ENCODE data around the gene STARD9.
"Not testable (repeated sequence)": the region's sequence is repeated elsewhere in the genome, so short reads cannot be mapped to it uniquely, and the experiment has no call there.

The STARD9 gene

DNA sequence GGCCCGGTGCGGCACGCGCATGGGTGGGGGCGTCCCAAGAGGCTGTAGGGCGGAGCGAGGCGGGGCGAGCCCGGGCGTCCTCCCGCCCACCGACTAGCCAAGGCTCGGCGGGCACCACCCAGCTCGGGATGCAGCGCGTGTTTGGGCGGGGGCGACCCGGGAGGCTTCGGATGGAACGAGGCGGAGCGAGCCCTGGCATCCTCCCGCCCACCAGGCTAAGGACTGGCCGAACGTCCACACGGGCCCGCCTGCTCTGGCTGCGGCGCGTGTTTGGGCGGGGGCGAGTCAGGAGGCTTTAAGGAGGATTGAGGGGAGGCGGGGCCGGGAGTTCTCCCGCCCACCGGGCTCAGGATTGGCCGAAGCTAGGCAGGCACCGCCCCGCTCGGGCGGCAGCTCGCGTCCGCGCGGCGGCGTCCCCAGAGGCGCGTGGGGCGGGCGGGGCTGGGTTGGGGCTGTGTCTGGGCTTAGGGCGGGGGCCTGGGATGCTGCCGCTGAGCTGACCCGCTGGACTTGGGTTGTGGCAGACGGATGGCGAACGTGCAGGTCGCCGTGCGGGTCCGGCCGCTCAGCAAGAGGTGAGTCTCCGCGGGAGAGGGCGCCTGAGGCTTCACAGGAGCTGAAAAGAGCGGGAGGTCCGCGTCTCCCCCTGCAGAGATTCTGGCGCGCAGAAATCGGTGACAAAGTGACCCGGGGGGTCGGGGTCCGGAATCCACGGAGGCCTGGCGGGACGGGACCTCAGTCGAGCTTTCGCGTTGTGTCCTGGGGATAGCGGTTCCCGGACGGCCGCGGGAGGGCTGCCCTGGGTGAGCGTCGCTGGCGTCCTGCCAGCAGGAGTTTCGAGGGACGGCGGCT is at the start of gene STARD9:
Gene STARD9 (plus strand): TSS at position 419 of the 852 bp plus-strand sequence. CDS start 110 bp downstream, at position 529.
- peak; percentile 94 for DNase-seq

GRCh38 chr15:42528970-42529369 is 46.4 kb upstream of the STARD9 start:
- no peak for DNase-seq

GRCh38 chr15:42533246-42533645 is 42.2 kb upstream of the STARD9 start:
- no peak for DNase-seq

- DNase-seq = no peak
Observed at GRCh38 chr15:42544853-42545629, 30.4 kb upstream of the STARD9 start.

- DNase-seq = no peak
Observed at GRCh38 chr15:42547918-42548248, 27.5 kb upstream of the STARD9 start.

DNA sequence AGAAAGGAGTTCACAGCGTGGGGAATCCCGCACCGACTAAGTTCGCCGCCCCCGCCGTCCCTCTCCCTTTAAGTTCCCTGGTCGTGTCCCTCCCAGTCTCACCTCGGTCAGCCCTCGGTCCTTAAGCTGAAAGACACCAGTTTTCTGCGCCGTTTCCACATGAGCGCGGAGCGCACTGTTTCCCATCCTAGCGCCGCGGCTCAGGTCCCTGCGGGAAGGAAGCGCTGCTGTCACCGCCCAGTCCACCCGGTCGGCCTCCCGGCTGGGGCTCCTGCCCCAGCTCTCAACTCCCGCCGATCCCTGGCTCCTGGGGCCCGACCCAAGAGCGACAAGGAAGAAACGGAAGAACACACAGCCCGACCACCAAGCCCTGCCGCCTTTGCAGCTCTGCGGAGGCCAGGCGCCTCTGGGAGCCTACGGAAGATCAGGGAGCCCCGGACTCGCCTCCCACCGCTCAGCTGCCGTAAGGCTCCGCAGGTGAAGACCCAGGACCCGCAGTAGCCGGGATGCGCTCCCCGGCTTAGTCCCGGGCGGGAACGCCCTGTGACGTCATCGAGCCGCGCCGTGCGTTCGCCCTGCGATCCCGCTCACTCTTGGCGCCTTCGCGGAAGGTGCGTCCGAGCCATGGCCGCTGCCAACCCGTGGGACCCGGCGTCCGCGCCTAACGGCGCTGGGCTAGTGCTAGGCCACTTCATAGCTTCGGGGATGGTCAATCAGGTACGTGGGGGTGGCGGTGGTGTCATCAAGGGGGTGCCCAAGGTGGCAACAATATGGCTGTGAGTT is 27.0 kb upstream of the STARD9 start, which contains the start of the genes HAUS2 and LRRC57:
Gene HAUS2 (plus strand): TSS at position 590 of the 783 bp plus-strand sequence. CDS start 35 bp downstream, at position 625.
Gene LRRC57 (minus strand): TSS at position 545 of the 783 bp plus-strand sequence. CDS start 359 bp downstream, at position 186.
- DNase-seq = peak; percentile 86

GRCh38 chr15:42549032-42549491 is 26.3 kb upstream of the STARD9 start:
- DNase-seq = peak; percentile 43

DNA sequence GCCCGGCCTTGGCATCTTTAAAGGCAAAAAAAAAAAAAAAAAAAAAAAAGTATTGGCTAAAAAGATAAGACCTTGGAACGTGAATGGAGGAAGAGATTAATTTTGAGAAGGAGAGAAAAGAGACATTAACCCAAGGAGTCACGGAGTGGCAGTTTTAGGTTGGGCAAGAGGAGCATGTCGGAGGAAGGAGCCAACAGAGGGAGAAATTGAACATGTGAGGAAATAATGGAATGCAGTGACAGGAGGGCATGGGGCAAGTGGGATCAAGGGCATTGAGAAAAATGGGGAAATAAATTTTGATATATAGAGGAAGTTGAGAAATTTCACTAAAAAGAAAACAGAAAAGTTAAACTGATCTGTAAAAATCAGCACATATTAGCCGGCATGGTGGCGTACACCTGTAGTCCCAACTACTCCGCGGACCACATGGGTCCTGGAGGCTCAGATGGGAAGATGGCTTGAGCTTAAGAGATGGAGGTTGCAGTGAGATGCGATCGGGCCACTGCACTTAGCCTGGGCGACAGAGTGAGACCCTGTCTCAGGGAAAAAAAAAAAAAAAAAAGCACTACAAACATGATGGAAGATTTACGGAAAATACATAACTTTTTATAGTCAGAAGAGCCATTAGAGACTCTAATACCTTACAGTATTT is 25.5 kb upstream of the STARD9 start:
- DNase-seq = no peak

- DNase-seq = no peak
Observed at GRCh38 chr15:42553554-42553953, 21.9 kb upstream of the STARD9 start.

- not testable (repeated sequence) for DNase-seq
Observed at GRCh38 chr15:42556550-42557207, 18.7 kb upstream of the STARD9 start.

DNA sequence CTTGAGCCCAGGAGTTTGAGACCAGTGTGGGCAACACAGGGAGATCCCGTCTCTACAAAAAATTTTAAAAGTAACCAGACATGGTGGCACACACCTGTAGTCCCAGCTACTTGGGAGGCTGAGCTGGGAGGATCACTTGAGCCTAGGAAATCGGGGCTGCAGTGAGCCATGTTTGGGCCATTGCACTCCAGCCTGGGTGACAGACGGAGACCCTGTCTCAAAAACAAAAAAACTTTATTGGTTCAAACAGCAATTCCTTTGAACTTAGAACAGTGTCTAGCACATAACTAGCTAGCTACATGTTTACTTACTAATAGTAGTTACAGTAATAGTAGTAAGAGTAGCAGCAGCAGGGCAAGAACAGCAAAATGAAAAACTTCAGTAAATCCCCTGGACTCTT is 16.7 kb upstream of the STARD9 start:
- DNase-seq = no peak

GRCh38 chr15:42576040-42576594 is 711 bp downstream of the STARD9 start:
- no peak for DNase-seq

- no peak for DNase-seq
Observed at GRCh38 chr15:42576776-42577175, 1.4 kb downstream of the STARD9 start.

DNA sequence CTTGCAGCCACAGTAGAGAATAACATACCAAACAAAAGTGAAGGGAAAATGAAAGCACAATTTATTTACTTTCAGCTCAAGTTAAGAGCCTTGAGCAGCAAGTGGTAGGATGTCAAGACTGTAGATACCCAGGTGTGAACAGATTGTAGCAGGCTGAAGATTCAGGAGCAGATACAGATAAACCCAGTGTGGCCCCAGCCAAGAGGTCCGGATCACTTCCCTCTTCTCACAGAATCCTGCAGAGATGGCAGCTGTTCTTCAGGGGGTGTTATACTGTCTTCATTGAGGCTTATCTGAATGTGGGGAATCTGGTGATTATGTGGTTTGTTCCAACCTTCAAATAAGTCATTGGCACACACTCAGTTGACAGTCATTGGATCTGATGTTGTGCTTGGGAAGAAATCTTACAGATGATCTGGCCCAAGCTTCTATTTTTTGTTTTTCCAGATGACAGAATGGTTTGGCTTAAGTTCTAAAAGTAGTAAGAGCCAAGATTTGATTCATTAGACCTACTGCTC is 2.2 kb downstream of the STARD9 start:
- no peak for DNase-seq

DNA sequence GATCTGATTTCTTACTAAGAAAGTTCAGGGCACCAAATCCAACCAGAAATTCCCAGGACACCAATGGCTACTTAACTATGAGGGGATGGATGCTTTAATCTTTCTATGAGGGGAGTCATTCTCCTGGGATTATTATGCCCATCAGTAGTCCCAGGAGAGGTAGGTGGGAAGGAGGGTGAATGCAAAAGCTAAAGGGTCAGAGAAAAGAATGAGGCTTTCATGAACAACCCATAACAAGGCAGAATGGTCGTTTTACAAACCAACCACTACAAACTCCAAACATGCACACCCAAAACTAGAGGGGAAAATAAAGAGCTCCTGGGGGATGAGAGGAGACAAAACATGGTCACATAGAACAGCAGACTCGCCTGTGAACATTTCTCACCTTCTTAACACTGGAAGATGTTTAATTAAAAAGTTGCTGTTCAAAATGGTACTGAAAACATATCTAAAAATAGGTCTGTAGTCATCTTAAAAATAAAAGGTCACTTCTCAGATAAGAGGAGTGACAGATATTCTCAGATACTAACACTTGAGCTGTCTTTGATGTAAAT is 3.7 kb downstream of the STARD9 start:
- no peak for DNase-seq

DNA sequence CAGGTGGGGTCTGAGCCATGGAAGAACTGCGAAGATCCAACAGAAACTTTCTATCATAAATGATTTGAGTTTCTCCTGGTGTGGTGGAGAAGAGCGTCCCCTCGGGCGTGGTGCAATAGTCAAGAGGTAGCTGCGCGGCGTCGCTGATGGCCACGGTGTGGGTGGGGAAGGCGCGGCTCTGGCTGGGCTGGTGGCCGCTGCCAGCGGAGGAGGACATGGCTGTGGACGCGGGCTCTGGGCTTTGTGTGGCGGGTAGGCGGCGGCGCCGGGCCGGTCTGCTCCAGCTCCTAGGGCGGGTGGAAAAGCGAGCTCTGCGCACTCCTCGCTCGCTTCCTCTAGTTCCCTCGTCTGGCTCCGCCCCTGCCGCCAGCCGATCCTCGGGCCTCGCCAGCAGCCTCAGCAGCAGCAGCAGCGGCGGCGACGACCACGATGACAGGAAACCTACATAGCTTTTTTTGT is 5.9 kb downstream of the STARD9 start:
- DNase-seq = peak; percentile 77

DNA sequence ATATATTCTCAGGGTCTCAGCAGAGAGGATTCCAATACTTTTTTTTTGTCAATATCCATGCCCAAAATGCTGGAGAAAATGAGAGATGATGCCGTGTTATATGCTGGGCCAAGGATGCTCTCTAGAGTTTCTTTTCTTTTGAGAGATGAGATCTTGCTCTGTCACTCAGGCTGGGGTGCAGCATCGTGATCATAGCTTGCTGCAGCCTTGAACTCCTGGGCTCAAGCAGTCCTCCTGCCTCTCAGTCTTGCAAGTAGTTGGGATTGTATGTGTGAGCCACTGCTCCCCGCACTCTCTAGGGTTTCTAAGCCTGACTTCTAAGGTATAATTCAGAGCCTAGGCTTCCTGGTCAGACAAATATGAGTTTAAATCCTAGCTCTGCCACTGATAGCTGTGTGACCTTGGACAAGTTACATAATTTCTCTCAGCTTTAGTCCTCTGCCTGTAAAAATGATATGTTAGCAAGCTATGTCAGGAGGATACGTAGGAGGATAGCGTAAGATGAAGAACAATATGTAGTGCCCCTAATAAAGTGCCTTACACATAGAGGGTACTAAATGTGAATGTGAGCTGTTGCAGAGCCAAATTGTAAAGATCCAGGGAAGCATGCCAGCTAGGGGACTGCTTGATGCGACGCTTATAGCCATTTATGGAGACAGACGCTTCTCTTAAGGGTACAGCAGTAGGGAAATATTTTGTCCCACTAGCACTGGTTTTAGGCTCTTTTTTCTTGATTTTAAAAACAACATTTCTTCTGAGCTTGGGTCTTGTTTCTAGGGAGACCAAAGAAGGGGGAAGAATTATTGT is 7.4 kb downstream of the STARD9 start:
- no peak for DNase-seq

DNA sequence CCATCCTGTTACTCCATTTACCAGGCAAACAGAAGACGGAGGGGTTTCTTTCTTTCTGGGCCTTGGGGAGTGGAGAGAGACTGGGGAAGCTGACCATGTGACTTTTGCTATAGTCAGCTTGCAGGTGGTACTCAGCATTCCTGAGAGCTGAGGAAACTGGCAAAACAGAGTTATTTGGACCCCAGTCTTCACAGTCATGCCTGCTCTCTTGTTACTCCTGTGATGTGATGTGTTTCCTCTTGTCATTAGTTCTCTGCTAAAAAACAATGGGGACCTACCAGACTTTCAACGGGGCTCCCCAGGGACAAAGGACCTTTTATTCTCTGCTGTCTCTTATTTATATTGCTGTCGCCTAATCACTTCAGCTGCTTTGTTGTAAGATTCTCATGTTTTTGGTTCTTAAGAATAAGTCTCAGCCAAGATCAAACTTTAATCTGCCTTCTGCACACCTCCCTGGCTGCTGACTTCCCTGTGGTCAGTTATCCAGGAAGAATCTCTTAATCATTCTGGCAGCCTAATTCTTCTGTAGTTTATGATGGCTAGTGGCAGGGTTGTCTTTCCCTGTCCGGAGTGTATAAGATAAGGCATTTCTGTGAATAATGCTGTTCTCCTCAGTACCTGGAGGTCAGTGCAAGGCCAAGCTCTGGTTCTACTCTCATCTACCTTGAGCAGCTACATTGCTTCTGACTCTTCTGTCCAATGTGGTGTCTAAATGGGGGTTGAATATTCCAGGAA is 8.8 kb downstream of the STARD9 start:
- no peak for DNase-seq

DNA sequence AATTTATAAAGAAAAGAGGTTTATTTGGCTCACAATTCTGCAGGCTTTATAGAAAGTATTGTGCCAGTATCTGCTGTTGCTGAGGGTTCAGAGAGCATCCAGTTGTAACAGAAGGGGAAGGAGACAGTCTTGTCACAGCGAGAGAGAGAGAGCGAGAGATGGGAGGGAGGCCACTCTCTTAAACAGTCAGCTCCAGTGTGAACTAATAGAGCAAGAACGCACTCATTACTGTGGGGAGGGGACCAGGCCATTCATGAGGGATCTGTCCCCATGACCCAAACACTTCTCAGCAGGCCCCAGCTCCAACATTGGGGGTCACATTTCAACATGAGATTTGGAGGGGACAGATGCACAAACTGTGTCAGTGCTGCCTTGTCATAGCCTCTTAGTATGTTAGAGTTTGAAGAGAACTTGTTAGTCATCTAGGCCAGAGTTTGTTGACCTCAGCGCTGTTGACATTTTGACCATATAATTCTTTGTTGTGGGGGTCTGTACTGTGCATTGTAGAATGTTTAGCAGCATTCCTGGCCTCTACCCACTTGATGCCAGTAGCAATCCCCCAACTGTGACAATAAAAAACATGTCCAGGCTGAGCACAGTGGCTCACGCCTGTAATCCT is 15.3 kb downstream of the STARD9 start:
- no peak for DNase-seq
